Brain microvascular endothelial cell (primary cell): ENCODE measurements around the gene C10orf120.

Experiments
- DNase-seq: peaks from one replicate; pipeline ENCODE4 v3.0.0-alpha.2; 2020
- H3K27ac ChIP-seq: fragments of 250-450 bp; sonication (Bioruptor Pico); 2 replicates; pipeline ENCODE4 v1.5.1; 2020; ENCODE audit warnings: mild to moderate bottlenecking, moderate library complexity
- H3K27me3 ChIP-seq: fragments of 250-450 bp; sonication (Bioruptor Pico); replicated peaks from 2 replicates; pipeline ENCODE4 v1.5.1; 2020; ENCODE audit warnings: mild to moderate bottlenecking
- H3K36me3 ChIP-seq: fragments of 250-450 bp; sonication (Bioruptor Pico); replicated peaks from 2 replicates; pipeline ENCODE4 v1.5.1; 2020; ENCODE audit warnings: mild to moderate bottlenecking
- H3K4me3 ChIP-seq: 2 replicates; pipeline ENCODE4 v1.5.1; 2011; ENCODE audit warnings: low read depth, mild to moderate bottlenecking, control low read depth, low read length, moderate library complexity
- CTCF ChIP-seq: IDR thresholded peaks from 2 replicates; pipeline ENCODE4 v1.5.1; 2011; ENCODE audit warnings: low read depth, mild to moderate bottlenecking, moderate library complexity, low read length, control low read depth, inconsistent platforms; ENCODE audit errors: missing control alignments
- in situ Hi-C: cut with HindIII; loops from 2 replicates; pipeline ENCODE4 v1.10.0; 2017; ENCODE audit warnings: low sequenced_read_pairs, low pct_ligation_motif_present

Gene C10orf120

GRCh38 chr10:122664501-122664900, 35.1 kb downstream of the C10orf120 start:
- Histone ChIP-seq H3K4me3 (no peak overlapping the region), H3K27ac (no peak overlapping the region), H3K27me3 (no peaks in the 10 kb centered on the region), H3K36me3 (no peaks in the 10 kb centered on the region)
- DNase-seq: no peak
- TF ChIP-seq CTCF: no peak
- in situ Hi-C loops: no loop called here

- H3K27me3 ChIP-seq: no peaks in the 10 kb centered on the region
- H3K27ac ChIP-seq: no peak overlapping the region
- H3K36me3 ChIP-seq: no peaks in the 10 kb centered on the region
- TF ChIP-seq CTCF: no peak
- in situ Hi-C loops: no loop called here
- DNase-seq: no peak
- no peak overlapping the region for H3K4me3 ChIP-seq
Observed at GRCh38 chr10:122663516-122664130, 36.0 kb downstream of the C10orf120 start.

DNA sequence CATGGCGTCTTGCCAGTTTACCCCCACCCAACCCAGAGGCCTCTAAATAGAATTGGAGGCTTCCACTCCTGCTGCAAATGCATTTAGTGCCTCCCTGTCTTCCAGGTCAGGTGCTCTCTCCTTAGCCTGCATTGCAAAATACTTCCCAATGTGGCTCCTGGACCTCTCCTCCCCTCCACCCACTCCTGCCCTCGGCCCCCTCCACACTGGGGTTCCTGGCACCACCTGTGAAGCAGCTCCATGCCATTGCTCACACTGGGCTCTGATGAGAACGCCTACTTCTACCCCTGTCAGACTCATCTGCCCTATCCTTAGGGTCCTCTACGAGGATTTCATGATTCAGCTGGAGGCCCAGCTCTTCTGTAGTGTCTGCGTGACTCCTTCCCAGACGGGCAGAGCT, 37.4 kb downstream of the C10orf120 start:
- H3K4me3 ChIP-seq: no peak overlapping the region
- no peak for DNase-seq
- H3K27me3 ChIP-seq: no peaks in the 10 kb centered on the region
- in situ Hi-C loops: no loop called here
- H3K27ac ChIP-seq: no peak overlapping the region
- TF ChIP-seq CTCF: no peak
- no peaks in the 10 kb centered on the region for H3K36me3 ChIP-seq

- no peaks in the 10 kb centered on the region for H3K27me3 ChIP-seq
- H3K4me3 ChIP-seq: no peak overlapping the region
- H3K36me3 ChIP-seq: no peaks in the 10 kb centered on the region
- no peak for TF ChIP-seq CTCF
- DNase-seq: no peak
- H3K27ac ChIP-seq: no peak overlapping the region
- in situ Hi-C loops: no loop called here
Observed at GRCh38 chr10:122660696-122661095, 39.0 kb downstream of the C10orf120 start.

DNA sequence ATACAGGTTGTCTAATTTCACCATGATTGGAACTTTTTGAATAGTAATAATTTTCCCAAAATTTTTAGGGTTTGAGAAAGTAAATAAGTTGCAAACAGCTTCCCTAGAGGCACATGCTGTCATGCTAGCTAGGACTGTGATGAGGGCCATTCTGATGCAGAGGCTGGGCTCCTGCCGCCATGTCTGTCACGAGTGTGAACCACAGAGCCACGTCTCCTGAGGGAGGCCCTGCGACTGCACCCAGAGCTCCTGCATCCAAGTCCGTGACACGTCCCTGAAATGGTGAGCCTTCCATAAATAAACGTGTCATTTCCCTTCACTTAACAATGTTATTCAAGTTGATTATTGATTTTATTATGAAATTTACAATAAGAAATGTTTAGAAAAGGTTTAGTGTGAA, 40.0 kb downstream of the C10orf120 start:
- Histone ChIP-seq H3K4me3 (no peak overlapping the region), H3K36me3 (no peaks in the 10 kb centered on the region), H3K27ac (no peak overlapping the region), H3K27me3 (no peaks in the 10 kb centered on the region)
- DNase-seq: no peak
- in situ Hi-C loops: no loop called here
- no peak for TF ChIP-seq CTCF

DNA sequence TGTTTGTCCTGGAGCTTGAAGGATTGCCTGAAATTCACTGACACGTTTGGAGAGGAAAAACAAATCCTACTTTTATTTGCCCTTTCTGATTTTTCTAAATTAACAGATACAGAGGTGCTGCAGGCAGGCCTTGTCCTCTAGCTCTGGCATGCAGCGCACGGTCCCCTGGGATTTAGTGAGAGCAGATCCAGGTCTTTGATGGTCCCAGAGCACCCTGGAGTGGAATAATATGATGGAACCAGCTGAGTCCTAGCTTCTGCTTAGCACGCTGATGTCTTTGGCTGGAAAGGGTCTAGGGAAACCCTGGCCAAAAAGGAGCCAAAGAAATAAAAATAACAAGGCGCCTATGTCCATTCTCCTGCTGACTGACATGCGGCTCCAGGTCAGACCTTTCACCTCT, 40.5 kb downstream of the C10orf120 start:
- DNase-seq: no peak
- Histone ChIP-seq H3K36me3 (no peaks in the 10 kb centered on the region), H3K27me3 (no peaks in the 10 kb centered on the region), H3K27ac (no peak overlapping the region), H3K4me3 (no peak overlapping the region)
- in situ Hi-C loops: no loop called here
- no peak for TF ChIP-seq CTCF
